OCI-LY1 (cell line): Measurements from ENCODE around the gene TMEM167B.
A peak's percentile ranks its signal among the peaks of the same experiment; 100 is the strongest.

ENCODE experiments used
- H2AFZ ChIP-seq: fragments of 200-600 bp; sonication (generic), shearing (Covaris generic); 2 replicates; pipeline ENCODE4 v1.6.0; 2014; ENCODE audit warnings: antibody characterized with exemption, mild to moderate bottlenecking, low read length
- H3F3A ChIP-seq: fragments of 200-600 bp; sonication (generic), shearing (Covaris generic); 2 replicates; pipeline ENCODE4 v1.6.0; 2014; ENCODE audit warnings: mild to moderate bottlenecking, antibody characterized with exemption, low read length, moderate library complexity; ENCODE audit not compliant: insufficient read depth
- H3K27ac ChIP-seq: fragments of 200-600 bp; sonication (generic); 2 replicates; pipeline ENCODE4 v1.5.1; 2014; ENCODE audit warnings: low read length, mixed run types, mild to moderate bottlenecking, low read depth; ENCODE audit not compliant: poor library complexity, severe bottlenecking
- H3K27me3 ChIP-seq: fragments of 200-600 bp; sonication (generic); 2 replicates; pipeline ENCODE4 v1.6.0; 2014; ENCODE audit warnings: antibody characterized with exemption, mild to moderate bottlenecking, low read length, moderate library complexity; ENCODE audit not compliant: insufficient read depth
- H3K36me3 ChIP-seq: fragments of 200-600 bp; sonication (generic); 2 replicates; pipeline ENCODE4 v1.6.1; 2014; ENCODE audit warnings: mild to moderate bottlenecking, antibody characterized with exemption, low read length, moderate library complexity, mixed read lengths; ENCODE audit not compliant: insufficient read depth
- H3K4me1 ChIP-seq: fragments of 200-600 bp; sonication (generic); 2 replicates; pipeline ENCODE4 v1.5.1; 2014; ENCODE audit warnings: mild to moderate bottlenecking, low read length, moderate library complexity; ENCODE audit not compliant: insufficient read depth, severe bottlenecking
- H3K4me2 ChIP-seq: fragments of 200-600 bp; sonication (generic), shearing (Covaris generic); 2 replicates; pipeline ENCODE4 v1.6.1; 2014; ENCODE audit warnings: low read length
- H3K4me3 ChIP-seq: fragments of 200-600 bp; sonication (generic); 2 replicates; pipeline ENCODE4 v1.5.1; 2014; ENCODE audit warnings: low read length, low read depth, mild to moderate bottlenecking, mixed read lengths; ENCODE audit not compliant: poor library complexity, severe bottlenecking
- H3K79me2 ChIP-seq: fragments of 200-600 bp; shearing (Covaris generic); 2 replicates; pipeline ENCODE4 v1.6.1; 2016; ENCODE audit warnings: mixed run types, low read length, mixed read lengths; ENCODE audit not compliant: insufficient read depth
- H3K9ac ChIP-seq: fragments of 200-600 bp; sonication (generic), shearing (Covaris generic); 2 replicates; pipeline ENCODE4 v1.6.1; 2014; ENCODE audit warnings: mild to moderate bottlenecking, low read length, mixed read lengths
- H3K9me2 ChIP-seq: fragments of 200-600 bp; sonication (generic), shearing (Covaris generic); 2 replicates; pipeline ENCODE4 v1.6.1; 2014; ENCODE audit warnings: low read depth, mild to moderate bottlenecking, low read length, mixed read lengths
- H3K9me3 ChIP-seq: fragments of 200-600 bp; shearing (Covaris generic); 2 replicates; pipeline ENCODE4 v1.6.1; 2014; ENCODE audit warnings: low read length, mixed read lengths
- H4K20me1 ChIP-seq: fragments of 200-600 bp; sonication (generic), shearing (Covaris generic); 2 replicates; pipeline ENCODE4 v1.6.0; 2016; ENCODE audit warnings: mild to moderate bottlenecking, low read length; ENCODE audit not compliant: insufficient read depth
- EZH2 ChIP-seq: fragments of 200-600 bp; sonication (generic), shearing (Covaris generic); IDR thresholded peaks from 2 replicates; pipeline ENCODE4 v1.8.0; 2017; ENCODE audit warnings: borderline replicate concordance, mixed run types, mild to moderate bottlenecking, antibody characterized with exemption, low read length, moderate library complexity, mixed read lengths
- TF ChIP-seq, protein P1 (sequence below): fragments of 200-600 bp; sonication (generic), shearing (Covaris generic); IDR thresholded peaks from 2 replicates; pipeline ENCODE4 v1.5.1; 2017; ENCODE audit warnings: mild to moderate bottlenecking, antibody characterized with exemption, low read length, moderate library complexity, mixed read lengths

The TMEM167B gene

GRCh38 chr1:109112652-109113285 lies 22.2 kb downstream of the TMEM167B start:
- peak overlapping the region; percentile 79 for H3K4me3 ChIP-seq

DNA sequence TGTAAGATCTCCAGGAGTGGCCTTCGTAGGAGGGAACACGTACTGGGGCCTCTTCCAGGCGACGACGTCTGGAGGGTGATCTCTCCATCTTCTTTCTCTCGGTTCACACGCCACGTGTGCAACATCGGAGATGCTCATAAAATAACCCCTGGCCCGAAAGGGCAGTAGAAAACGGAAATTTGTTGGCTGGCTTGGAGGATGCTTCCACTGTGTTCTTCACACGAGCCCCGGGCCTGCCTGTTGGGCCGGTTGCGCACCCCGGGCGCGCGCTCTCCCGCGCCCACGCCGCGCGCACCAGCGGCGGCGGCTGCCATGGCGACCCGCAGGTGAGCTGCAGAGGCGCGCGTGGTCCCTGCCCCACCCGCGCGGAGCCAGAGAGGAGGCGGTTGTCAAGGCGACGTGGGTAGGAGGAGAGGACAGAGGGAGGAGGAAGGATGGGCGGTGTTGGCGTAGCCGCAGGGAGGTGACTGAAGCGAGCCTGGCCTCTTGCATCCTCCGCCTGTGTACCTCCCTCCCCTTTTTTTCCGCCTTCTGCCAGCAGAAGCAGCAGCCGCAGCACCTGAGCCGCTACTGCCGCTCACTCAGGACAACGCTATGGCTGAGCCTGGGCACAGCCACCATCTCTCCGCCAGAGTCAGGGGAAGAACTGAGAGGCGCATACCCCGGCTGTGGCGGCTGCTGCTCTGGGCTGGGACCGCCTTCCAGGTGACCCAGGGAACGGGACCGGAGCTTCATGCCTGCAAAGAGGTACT lies 23.2 kb downstream of the TMEM167B start, which contains the start of gene ELAPOR1:
Gene ELAPOR1 (plus strand): TSS at position 526 of the 752 bp plus-strand sequence. CDS start 69 bp downstream, at position 595.
- no peaks in the 10 kb centered on the region for H3K9me2 ChIP-seq
- H3K36me3 ChIP-seq: no peaks in the 10 kb centered on the region
- no peak for TF ChIP-seq EZH2
- TF ChIP-seq, protein P1, sequence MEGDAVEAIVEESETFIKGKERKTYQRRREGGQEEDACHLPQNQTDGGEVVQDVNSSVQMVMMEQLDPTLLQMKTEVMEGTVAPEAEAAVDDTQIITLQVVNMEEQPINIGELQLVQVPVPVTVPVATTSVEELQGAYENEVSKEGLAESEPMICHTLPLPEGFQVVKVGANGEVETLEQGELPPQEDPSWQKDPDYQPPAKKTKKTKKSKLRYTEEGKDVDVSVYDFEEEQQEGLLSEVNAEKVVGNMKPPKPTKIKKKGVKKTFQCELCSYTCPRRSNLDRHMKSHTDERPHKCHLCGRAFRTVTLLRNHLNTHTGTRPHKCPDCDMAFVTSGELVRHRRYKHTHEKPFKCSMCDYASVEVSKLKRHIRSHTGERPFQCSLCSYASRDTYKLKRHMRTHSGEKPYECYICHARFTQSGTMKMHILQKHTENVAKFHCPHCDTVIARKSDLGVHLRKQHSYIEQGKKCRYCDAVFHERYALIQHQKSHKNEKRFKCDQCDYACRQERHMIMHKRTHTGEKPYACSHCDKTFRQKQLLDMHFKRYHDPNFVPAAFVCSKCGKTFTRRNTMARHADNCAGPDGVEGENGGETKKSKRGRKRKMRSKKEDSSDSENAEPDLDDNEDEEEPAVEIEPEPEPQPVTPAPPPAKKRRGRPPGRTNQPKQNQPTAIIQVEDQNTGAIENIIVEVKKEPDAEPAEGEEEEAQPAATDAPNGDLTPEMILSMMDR: no peak
- H3K79me2 ChIP-seq: peaks cover 11% of the 10 kb centered on the region; the same call in 1 of the 2 replicates
- no peaks in the 10 kb centered on the region for H4K20me1 ChIP-seq
- peak within 1 kb of the TSS; percentile 79 for H3K4me3 ChIP-seq
- peak within 1 kb of the TSS; percentile 22; the same call in 1 of the 2 replicates for H2AFZ ChIP-seq
- peaks cover 61% of the 10 kb centered on the region for H3K4me1 ChIP-seq
- peak within 1 kb of the TSS; percentile 84 for H3K4me2 ChIP-seq
- peak within 1 kb of the TSS; percentile 53 for H3K27ac ChIP-seq
- no peaks in the 10 kb centered on the region for H3F3A ChIP-seq
- peak within 1 kb of the TSS; percentile 72 for H3K9ac ChIP-seq
- H3K27me3 ChIP-seq: no peaks in the 10 kb centered on the region
- H3K9me3 ChIP-seq: no peaks in the 10 kb centered on the region

More at GRCh38 chr1:109112652-109113285, 22.2 kb downstream of the TMEM167B start:
- no peaks in the 10 kb centered on the region for H3K9me2 ChIP-seq
- H3K27me3 ChIP-seq: no peaks in the 10 kb centered on the region
- H4K20me1 ChIP-seq: no peaks in the 10 kb centered on the region
- H2AFZ ChIP-seq: no peak overlapping the region
- H3F3A ChIP-seq: no peaks in the 10 kb centered on the region
- H3K36me3 ChIP-seq: no peaks in the 10 kb centered on the region
- H3K9ac ChIP-seq: no peak overlapping the region; the same call in 1 of the 2 replicates
- H3K79me2 ChIP-seq: peaks cover 11% of the 10 kb centered on the region; the same call in 1 of the 2 replicates
- H3K4me2 ChIP-seq: peak overlapping the region; percentile 84
- TF ChIP-seq, protein P1: peak; percentile 94
- no peak for TF ChIP-seq EZH2
- peak overlapping the region; percentile 8 for H3K27ac ChIP-seq
- H3K4me1 ChIP-seq: peaks cover 53% of the 10 kb centered on the region
- no peaks in the 10 kb centered on the region for H3K9me3 ChIP-seq

DNA sequence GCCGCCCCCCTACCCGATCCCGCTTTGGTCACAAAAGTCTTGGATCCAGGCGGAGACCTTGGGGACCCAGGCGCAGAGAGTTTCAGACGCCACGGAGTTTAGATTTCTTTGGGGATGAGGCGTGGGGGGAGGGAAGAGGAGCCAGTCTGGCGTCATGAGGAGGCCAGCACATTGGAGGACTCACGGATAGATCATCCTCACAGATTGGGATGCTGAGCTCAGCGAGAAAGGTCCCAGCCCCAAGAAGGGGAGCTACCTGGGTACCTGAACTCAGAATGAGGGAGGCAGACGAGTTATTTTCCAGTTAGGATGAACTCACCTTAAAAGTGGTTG lies 23.7 kb downstream of the TMEM167B start:
- H3K4me3 ChIP-seq: peak overlapping the region; percentile 79
- H2AFZ ChIP-seq: peak overlapping the region; percentile 22; the same call in 1 of the 2 replicates
- no peaks in the 10 kb centered on the region for H3K9me2 ChIP-seq
- peak overlapping the region; percentile 72 for H3K9ac ChIP-seq
- no peaks in the 10 kb centered on the region for H3F3A ChIP-seq
- H3K36me3 ChIP-seq: no peaks in the 10 kb centered on the region
- H3K4me2 ChIP-seq: peak overlapping the region; percentile 84
- H3K4me1 ChIP-seq: peaks cover 61% of the 10 kb centered on the region
- H3K9me3 ChIP-seq: no peaks in the 10 kb centered on the region
- no peaks in the 10 kb centered on the region for H3K27me3 ChIP-seq
- no peak for TF ChIP-seq EZH2
- TF ChIP-seq, protein P1: no peak
- H3K79me2 ChIP-seq: peaks cover 11% of the 10 kb centered on the region; the same call in 1 of the 2 replicates
- H4K20me1 ChIP-seq: no peaks in the 10 kb centered on the region
- H3K27ac ChIP-seq: peak overlapping the region; percentile 53
